Cardiac fibroblast (primary cell): ENCODE data around the gene DLG3.

ENCODE experiments used
- DNase-seq, 2 donors: peaks; one replicate each; pipeline versions ENCODE4 v3.0.0 to v3.0.0-alpha.2; 2010; ENCODE audit warnings: low read depth in 2 of 2
- H3K4me3 ChIP-seq, 2 donors: replicated peaks in 1 of 2; 1 replicate in 1 of 2; 2 replicates in 1 of 2; pipeline ENCODE4 v1.5.1; 2011; ENCODE audit warnings: low read depth in 2 of 2, low read length in 2 of 2, mild to moderate bottlenecking in 2 of 2, moderate library complexity in 1 of 2
- TF ChIP-seq, protein P1 (sequence below): IDR thresholded peaks from one replicate; pipeline ENCODE4 v1.5.1; 2011; ENCODE audit warnings: low read depth, mild to moderate bottlenecking, low read length, inconsistent platforms

The DLG3 gene

DNA sequence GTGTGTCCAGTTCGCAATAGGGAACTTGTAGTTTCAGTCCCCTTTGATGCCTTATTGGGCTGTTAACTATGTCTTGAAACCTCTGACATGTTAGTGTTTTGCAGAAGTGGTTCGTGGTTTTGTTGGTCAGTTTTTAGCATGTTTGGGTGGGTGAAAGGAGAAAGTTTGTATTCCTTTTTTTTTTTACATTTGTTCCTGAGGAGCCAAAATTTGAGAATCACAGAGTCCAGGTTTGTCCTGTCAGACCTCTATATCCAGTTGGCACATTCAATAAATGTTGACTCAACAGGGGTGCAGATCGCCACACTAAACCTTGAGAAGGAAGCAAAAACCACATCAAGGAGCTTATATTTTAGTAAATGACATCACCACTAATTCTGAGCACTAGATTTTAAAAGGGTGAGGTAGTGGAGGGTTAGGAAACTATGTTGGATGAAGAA, 26.2 kb downstream of the DLG3 start:
- H3K4me3 ChIP-seq, result no peak overlapping the region
- TF ChIP-seq, protein P1, sequence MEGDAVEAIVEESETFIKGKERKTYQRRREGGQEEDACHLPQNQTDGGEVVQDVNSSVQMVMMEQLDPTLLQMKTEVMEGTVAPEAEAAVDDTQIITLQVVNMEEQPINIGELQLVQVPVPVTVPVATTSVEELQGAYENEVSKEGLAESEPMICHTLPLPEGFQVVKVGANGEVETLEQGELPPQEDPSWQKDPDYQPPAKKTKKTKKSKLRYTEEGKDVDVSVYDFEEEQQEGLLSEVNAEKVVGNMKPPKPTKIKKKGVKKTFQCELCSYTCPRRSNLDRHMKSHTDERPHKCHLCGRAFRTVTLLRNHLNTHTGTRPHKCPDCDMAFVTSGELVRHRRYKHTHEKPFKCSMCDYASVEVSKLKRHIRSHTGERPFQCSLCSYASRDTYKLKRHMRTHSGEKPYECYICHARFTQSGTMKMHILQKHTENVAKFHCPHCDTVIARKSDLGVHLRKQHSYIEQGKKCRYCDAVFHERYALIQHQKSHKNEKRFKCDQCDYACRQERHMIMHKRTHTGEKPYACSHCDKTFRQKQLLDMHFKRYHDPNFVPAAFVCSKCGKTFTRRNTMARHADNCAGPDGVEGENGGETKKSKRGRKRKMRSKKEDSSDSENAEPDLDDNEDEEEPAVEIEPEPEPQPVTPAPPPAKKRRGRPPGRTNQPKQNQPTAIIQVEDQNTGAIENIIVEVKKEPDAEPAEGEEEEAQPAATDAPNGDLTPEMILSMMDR, result no peak
- no peak for DNase-seq

DNA sequence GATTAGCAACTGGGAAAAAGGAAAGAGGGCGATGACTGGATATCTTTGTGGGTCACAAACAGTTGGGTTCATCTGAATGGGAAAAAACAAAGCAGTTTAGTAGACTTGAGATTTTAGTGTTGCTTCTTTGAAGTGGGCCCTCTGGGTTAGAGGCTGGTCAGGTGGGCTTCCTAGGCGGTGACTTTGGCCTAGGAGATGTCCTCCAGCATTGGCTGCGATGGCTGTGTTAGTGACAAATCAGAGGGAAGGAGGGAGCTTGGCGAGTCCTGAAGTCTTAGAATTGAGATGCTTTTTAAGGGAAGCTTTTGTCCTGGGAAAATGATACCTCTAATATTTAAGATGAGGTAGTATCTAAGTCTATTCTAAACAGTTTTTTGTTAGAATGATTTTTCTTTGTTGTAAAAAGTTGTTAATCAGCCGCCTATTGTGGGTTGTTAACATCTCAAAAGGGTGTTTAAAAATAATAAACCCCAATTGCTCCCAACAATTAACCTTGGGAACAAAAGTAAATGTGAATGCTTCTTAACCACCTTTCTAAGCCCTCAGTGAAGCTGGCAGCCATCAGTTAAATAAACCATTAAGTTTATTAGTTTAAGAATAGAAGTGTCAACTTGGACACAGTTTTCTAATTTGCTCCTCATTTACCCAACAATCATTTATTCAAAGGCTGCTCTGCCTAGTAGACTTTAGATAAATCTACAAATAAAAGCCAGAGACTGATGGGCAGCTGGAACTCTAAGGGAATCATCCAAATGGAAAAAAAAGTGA, 31.7 kb downstream of the DLG3 start:
- TF ChIP-seq, protein P1, result no peak
- no peak overlapping the region for H3K4me3 ChIP-seq
- no peak for DNase-seq

DNA sequence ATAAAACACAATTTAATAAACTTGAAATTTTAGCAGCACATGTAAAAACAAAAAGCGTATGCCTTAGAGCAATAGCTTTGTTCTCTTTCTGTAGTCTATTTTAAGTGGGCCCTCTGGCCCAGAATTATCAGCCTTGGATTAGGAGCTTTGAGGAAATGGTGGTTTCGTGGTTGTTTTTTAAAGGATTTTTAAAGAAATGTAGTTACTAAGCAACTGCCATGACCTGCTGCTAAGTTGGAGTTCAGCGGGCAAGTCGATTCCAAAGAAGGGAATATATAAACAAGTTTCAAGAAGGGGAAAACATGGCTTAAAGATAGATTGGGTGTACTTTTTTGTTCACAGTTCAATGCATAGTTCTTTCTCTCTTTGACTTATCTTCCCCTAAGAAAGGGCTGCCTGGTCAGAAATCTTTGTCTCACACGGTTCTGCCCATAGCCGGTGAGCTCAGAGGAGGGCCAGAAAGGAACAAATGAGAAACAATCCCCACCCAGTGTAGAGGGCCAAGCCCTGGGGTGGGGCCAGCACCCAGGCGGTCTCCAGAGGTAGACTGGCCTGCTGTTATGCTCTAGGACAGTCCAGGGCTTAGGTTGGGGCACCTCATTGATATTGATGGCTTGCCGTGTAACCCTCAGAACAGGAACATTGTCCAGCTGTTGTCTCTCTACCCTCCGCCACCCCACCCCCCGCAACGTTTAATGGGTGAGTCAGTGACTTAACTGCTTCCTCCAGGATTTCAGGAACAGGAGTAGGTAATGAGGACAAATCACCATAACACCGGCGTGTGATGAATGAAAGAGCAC, 32.5 kb downstream of the DLG3 start:
- no peak overlapping the region for H3K4me3 ChIP-seq
- DNase-seq, result peak; percentile 53 to 66
- TF ChIP-seq, protein P1, result no peak

DNA sequence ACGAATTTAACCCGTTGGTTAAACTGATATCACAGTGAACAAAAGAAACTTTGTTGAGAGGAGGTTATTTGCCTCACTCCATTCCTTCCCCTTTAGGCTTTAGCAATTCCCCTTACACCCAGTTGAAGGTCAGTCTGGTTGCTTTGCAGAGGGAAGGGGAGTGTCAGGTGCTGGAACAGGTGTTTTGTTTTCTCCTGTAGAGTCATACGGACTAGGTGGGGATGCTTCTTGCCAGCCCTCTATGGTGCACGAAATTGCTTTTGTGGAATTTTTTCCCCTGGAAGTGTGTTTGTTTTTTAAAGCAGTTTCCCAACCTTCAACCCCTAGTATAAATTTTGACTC, 33.1 kb downstream of the DLG3 start:
- DNase-seq, result peak in 1 of 2 donors; percentile 7
- TF ChIP-seq, protein P1, result no peak
- H3K4me3 ChIP-seq, result no peak overlapping the region

DNA sequence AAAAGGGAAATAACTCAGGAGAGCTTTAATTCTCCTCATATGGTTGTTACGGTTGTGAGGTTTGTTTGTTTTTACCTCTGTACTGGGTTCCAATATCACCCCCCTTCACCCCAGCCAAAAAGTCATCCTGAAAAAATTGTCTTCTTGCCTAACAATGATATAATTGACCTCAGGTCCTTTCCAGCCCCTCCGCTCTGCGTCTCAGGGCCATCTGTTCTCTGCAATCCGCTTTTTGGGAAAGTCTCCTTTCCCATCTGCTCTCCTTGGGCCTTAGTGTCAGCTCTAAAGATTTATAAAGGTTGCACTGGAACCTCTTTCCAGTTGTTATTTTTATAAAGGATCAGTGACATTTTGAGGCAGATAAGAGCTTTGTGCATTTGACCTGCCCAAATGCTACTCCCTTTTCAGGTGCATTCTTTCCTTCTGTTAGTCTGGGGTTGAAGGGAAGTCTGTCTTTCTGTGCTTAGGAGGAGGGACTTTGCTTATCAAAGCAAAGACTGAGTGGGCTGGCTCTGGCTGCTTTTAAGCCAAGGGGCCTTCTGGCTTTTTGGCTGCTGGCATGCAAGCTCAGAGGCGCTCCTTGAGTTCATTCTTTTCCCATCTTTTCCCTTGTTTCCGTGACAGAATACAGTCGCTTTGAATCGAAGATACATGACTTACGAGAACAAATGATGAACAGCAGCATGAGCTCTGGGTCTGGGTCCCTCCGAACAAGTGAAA, 34.1 kb downstream of the DLG3 start:
- DNase-seq, result peak; percentile 11 to 21
- H3K4me3 ChIP-seq, result no peak overlapping the region
- TF ChIP-seq, protein P1, result no peak

DNA sequence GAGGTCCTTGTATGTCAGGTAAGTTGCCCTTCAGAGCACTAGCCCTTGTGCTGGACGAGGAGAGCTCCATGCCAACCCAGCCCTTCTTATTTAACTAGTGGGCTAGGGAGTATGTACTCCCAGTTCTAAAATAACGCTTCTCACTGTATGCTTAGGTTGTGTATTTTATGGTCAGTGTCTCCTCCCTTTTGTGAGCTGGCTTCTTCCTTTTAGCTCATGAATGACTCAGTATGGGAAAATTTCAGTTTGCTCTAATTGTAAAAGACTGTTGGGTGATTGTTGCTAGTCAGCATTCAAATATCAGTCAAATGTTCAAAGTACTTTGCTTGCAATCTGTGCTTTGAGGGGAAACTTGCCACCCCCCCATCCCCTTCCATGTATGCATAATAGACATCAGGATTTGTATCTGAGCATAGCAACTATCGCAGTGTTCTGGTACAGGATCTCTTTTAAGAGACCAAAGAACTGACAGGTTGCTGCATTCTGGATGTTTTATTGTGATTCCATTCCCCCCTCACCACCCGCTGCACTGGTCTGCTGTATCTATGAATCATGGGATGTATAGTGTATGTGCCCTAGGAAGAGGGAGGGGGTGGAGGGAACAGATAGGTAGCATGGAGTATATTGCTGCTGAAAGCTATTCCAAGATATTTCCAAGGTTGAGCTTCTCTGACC, 34.7 kb downstream of the DLG3 start:
- peak; percentile 59 to 79 for DNase-seq
- H3K4me3 ChIP-seq, result no peak overlapping the region

More for the DNA sequence above, 34.7 kb downstream of the DLG3 start:
- TF ChIP-seq, protein P1, result no peak
